A549 (cell line): ENCODE data around the gene CEBPZOS. TPM values are rescaled to one million over a fixed set of nuclear protein-coding genes. Genes with fewer than 3 reads are reported as not detected.
A peak's percentile ranks its signal among the peaks of the same experiment; 100 is the strongest.

Source experiments
- ATAC-seq, 2 experiments: fragments of 200-7000 bp in 1 of 2; fragments of >200 bp in 1 of 2; cut with Nextera tagmentation in 1 of 2; cut with Tn5 transposase in 1 of 2; 3 replicates each; pipeline versions ENCODE4 v1.8.0 to v1.9.1; 2018 to 2020; ENCODE audit warnings: mild to moderate bottlenecking in 1 of 2, moderate library complexity in 1 of 2
- CTCF ChIA-PET: fragments of 300-600 bp; sonication (Branson Sonifier 250); formaldehyde crosslinking; extraction: SDS; loops from one replicate; lab custom pipeline; 2021; ENCODE audit warnings: antibody characterized with exemption, inconsistent platforms; lab: Yijun Ruan, JAX
- POLR2A ChIA-PET: fragments of 350-600 bp; formaldehyde crosslinking; extraction: SDS; loops from one replicate; lab custom pipeline; 2021; ENCODE audit warnings: antibody characterized with exemption, inconsistent platforms; lab: Yijun Ruan, JAX
- DNase-seq, 2 experiments: peaks; one replicate each; pipeline versions ENCODE4 v3.0.0 to v3.0.0-alpha.2; 2011 to 2016; ENCODE audit warnings: low read depth in 1 of 2, low spot score in 1 of 2
- FAIRE-seq: peaks from 2 replicates; lab custom pipeline; 2011; peaks lifted over from hg19 to GRCh38; lab: Jason Lieb, UNC
- H3K27ac ChIP-seq, 2 experiments: fragments of >200 bp; sonication (Bioruptor Twin); formaldehyde crosslinking; 3 replicates each; pipeline ENCODE4 v1.5.1; 2016 to 2017
- H3K4me1 ChIP-seq: fragments of >200 bp; sonication (Bioruptor Twin); formaldehyde crosslinking; 3 replicates; pipeline ENCODE4 v1.6.1; 2016
- H3K4me2 ChIP-seq: fragments of >200 bp; sonication (Bioruptor Twin); formaldehyde crosslinking; 3 replicates; pipeline ENCODE4 v1.6.1; 2016
- H3K4me3 ChIP-seq: fragments of >200 bp; sonication (Bioruptor Twin); formaldehyde crosslinking; 3 replicates; pipeline ENCODE4 v1.5.1; 2016
- H3K9me3 ChIP-seq: fragments of >200 bp; sonication (Bioruptor Twin); formaldehyde crosslinking; 3 replicates; pipeline ENCODE4 v1.6.1; 2016
- ATOH8 ChIP-seq: fragments of 250-450 bp; sonication (Bioruptor Pico); IDR thresholded peaks from 2 replicates; pipeline ENCODE4 v1.5.0; 2020; ENCODE audit warnings: low read depth, mild to moderate bottlenecking, moderate library complexity
- CHD2 ChIP-seq: fragments of 150-350 bp; IDR thresholded peaks from 2 replicates; pipeline ENCODE4 v1.6.1; 2014; ENCODE audit warnings: low read length; ENCODE audit not compliant: partially characterized antibody
- EHF ChIP-seq: fragments of 250-450 bp; sonication (Bioruptor Pico); IDR thresholded peaks from 2 replicates; pipeline ENCODE4 v1.5.0; 2020; ENCODE audit warnings: mild to moderate bottlenecking
- EP300 ChIP-seq, 2 experiments: fragments of >200 bp; sonication (Bioruptor Twin); formaldehyde crosslinking; IDR thresholded peaks; 2 replicates in 1 of 2; 3 replicates in 1 of 2; pipeline ENCODE4 v1.6.1; 2016 to 2017
- FOSB ChIP-seq: fragments of 250-450 bp; sonication (Bioruptor Pico); IDR thresholded peaks from 2 replicates; pipeline ENCODE4 v1.5.0; 2020; ENCODE audit warnings: mild to moderate bottlenecking, moderate library complexity
- FOXS1 ChIP-seq: fragments of 250-450 bp; sonication (Bioruptor Pico); IDR thresholded peaks from 2 replicates; pipeline ENCODE4 v1.5.0; 2020; ENCODE audit warnings: mild to moderate bottlenecking, moderate library complexity
- HDAC2 ChIP-seq: fragments of 200-600 bp; sonication (generic); IDR thresholded peaks from 2 replicates; pipeline ENCODE4 v1.6.1; 2016
- HOXA7 ChIP-seq: fragments of 250-450 bp; sonication (Bioruptor Pico); IDR thresholded peaks from 2 replicates; pipeline ENCODE4 v1.5.0; 2020; ENCODE audit warnings: mild to moderate bottlenecking, moderate library complexity
- HOXB5 ChIP-seq: fragments of 250-450 bp; sonication (Bioruptor Pico); IDR thresholded peaks from 2 replicates; pipeline ENCODE4 v1.5.0; 2020; ENCODE audit warnings: mild to moderate bottlenecking, moderate library complexity
- KDM1A ChIP-seq: fragments of 200-600 bp; sonication (generic); IDR thresholded peaks from 2 replicates; pipeline ENCODE4 v1.6.1; 2016; ENCODE audit warnings: low read depth, mild to moderate bottlenecking
- MAZ ChIP-seq: fragments of 150-350 bp; IDR thresholded peaks from 2 replicates; pipeline ENCODE4 v1.6.1; 2014; ENCODE audit warnings: antibody characterized with exemption, low read depth, low read length, borderline replicate concordance
- NPAS2 ChIP-seq: fragments of 250-450 bp; sonication (Bioruptor Pico); IDR thresholded peaks from 2 replicates; pipeline ENCODE4 v1.8.0; 2022; ENCODE audit warnings: mild to moderate bottlenecking, moderate library complexity, borderline replicate concordance
- PBX3 ChIP-seq: IDR thresholded peaks from 2 replicates; pipeline ENCODE4 v1.6.1; 2012
- RAD21 ChIP-seq, 2 experiments: fragments of >200 bp in 1 of 2; sonication (Bioruptor Twin) in 1 of 2; formaldehyde crosslinking in 1 of 2; IDR thresholded peaks in 1 of 2; conservative IDR thresholded peaks in 1 of 2; 2 replicates in 1 of 2; 3 replicates in 1 of 2; pipeline ENCODE4 v1.6.1; 2012 to 2018; ENCODE audit warnings: inconsistent platforms in 1 of 2
- REST ChIP-seq: fragments of 200-600 bp; sonication (generic); IDR thresholded peaks from 2 replicates; pipeline ENCODE4 v1.6.1; 2016; ENCODE audit warnings: antibody characterized with exemption, mild to moderate bottlenecking, moderate library complexity
- RNF2 ChIP-seq: fragments of 200-600 bp; sonication (generic); IDR thresholded peaks from 2 replicates; pipeline ENCODE4 v1.6.1; 2016; ENCODE audit warnings: low read depth, mild to moderate bottlenecking, antibody characterized with exemption, moderate library complexity, borderline replicate concordance
- TFCP2L1 ChIP-seq: fragments of 250-450 bp; sonication (Bioruptor Pico); IDR thresholded peaks from 2 replicates; pipeline ENCODE4 v1.5.0; 2021; ENCODE audit warnings: mild to moderate bottlenecking
- ZNF302 ChIP-seq: fragments of 250-450 bp; sonication (Bioruptor Pico); IDR thresholded peaks from 2 replicates; pipeline ENCODE4 v1.9.0; 2021; ENCODE audit warnings: inconsistent platforms, mild to moderate bottlenecking, moderate library complexity
- whole genome bisulfite sequencing: methylation state at CpG from one replicate; pipeline ENCODE4 v1.1.6; 2017; ENCODE audit errors: missing lambda C conversion rate; 5-methylcytosine and 5-hydroxymethylcytosine counted together
- polyA plus RNA-seq, 4 experiments: library from polyadenylated mRNA; depleted of rRNA in 3 of 4; stranded (reverse); fragments of >200 nt; fragmentation: RNase III in 1 of 4; extraction: RNeasy Plus Mini Kit Qiagen cat#74134 plus additional on column Dnase treatment in 1 of 4; gene quantifications; 2 replicates in 3 of 4; 3 replicates in 1 of 4; pipeline ENCODE4 v1.2.3, GENCODE V29; 2011 to 2017

Gene CEBPZOS
- polyA plus RNA-seq, 2 of the 4 experiments (the other 2 are of a cell fraction): 55.9 to 87.4 TPM

- 18% methylated on average over 18 of the region's 18 CpGs for WGBS
- H3K4me2 ChIP-seq: peak overlapping the region; percentile 94
- peaks cover 22% of the 10 kb centered on the region for H3K4me1 ChIP-seq
- no peak for FAIRE-seq
- ATAC-seq: peak; percentile 17 to 39; a peak in 5 of 6 replicates
- ChIA-PET POLR2A (interaction anchor here (0.6 to 1.5 kb wide), 10 partner anchors 9 to 693 kb away, joined by 3 to 9 read pairs (median 5); partner anchors contain the start of genes CEBPZOS, RMDN2 and STRN), CTCF (interaction anchor here (1.0 to 1.2 kb wide), 2 partner anchors 13 to 26 kb away, joined by 3 read pairs; no protein-coding TSS in a partner anchor)
- TF ChIP-seq FOSB (CRISPR knock-in tag): no peak
- H3K27ac ChIP-seq: peak overlapping the region; percentile 92 to 95
- H3K9me3 ChIP-seq: no peaks in the 10 kb centered on the region
- peak; percentile 21 to 48 for DNase-seq
- H3K4me3 ChIP-seq: peak overlapping the region; percentile 91
These were observed 36.0 kb downstream of the CEBPZOS start for GRCh38 chr2:37232131-37232933.

- Histone ChIP-seq H3K27ac (no peak overlapping the region), H3K4me3 (no peak overlapping the region), H3K4me1 (no peaks in the 10 kb centered on the region), H3K9me3 (no peaks in the 10 kb centered on the region), H3K4me2 (no peak overlapping the region)
- POLR2A ChIA-PET: no interaction called here
- FAIRE-seq: no peak
- CTCF ChIA-PET: interaction anchor here (1.6 kb wide), 1 partner anchor 9 kb away, joined by 4 read pairs; no protein-coding TSS in a partner anchor
- WGBS: 82% methylated on average over 4 of the region's 4 CpGs
- DNase-seq: no peak
- ATAC-seq: no peak
- TF ChIP-seq KDM1A (no peak), RAD21 (conservative IDR thresholded peaks at IDR 0.05 in 1 of 2, IDR thresholded peaks at IDR 0.05 in 1 of 2) (no peak), MAZ (no peak), RNF2 (no peak), HOXB5 (CRISPR knock-in tag) (no peak), HDAC2 (no peak), EHF (CRISPR knock-in tag) (no peak), CHD2 (no peak), ZNF302 (CRISPR knock-in tag) (no peak), PBX3 (no peak), REST (no peak), FOXS1 (no peak), HOXA7 (CRISPR knock-in tag) (no peak), TFCP2L1 (CRISPR knock-in tag) (no peak), EP300 (IDR thresholded peaks at IDR 0.05) (no peak), ATOH8 (CRISPR knock-in tag) (no peak), NPAS2 (CRISPR knock-in tag) (no peak)
These were observed 47.1 kb downstream of the CEBPZOS start for GRCh38 chr2:37243435-37243834.
